SU-DHL-6 (cell line): ENCODE data around the gene ZNF26.

Experiments used
- CTCF ChIP-seq: fragments of 200-600 bp; sonication (generic); IDR thresholded peaks from one replicate; pipeline ENCODE4 v1.5.1; 2017; ENCODE audit warnings: antibody characterized with exemption, mild to moderate bottlenecking, low read length, moderate library complexity; ENCODE audit not compliant: insufficient read depth, poor library complexity, severe bottlenecking
- EZH2phosphoT487 ChIP-seq: fragments of 200-600 bp; sonication (generic), shearing (Covaris generic); conservative IDR thresholded peaks from 2 replicates; pipeline ENCODE4 v1.6.1; 2018; ENCODE audit warnings: mild to moderate bottlenecking, antibody characterized with exemption, low read length, moderate library complexity, mixed read lengths

GRCh38 chr12:133063556-133063955 lies 77.4 kb downstream of the ZNF26 start:
- TF ChIP-seq CTCF, result no peak
- no peak for TF ChIP-seq EZH2phosphoT487
